Measurements from ENCODE around the gene SIGLEC7.

Gene SIGLEC7

GRCh38 chr19:51142119-51142518 lies at the start of gene SIGLEC7:
Gene SIGLEC7 (plus strand): TSS chr19:51142301. CDS start chr19:51142370, 69 bp downstream.
- in situ Hi-C loops (cut with MboI; ENCODE audit: low sequenced_read_pairs), result no loop called here

GRCh38 chr19:51093101-51093500 lies 49.0 kb upstream of the SIGLEC7 start:
- in situ Hi-C loops (cut with MboI; ENCODE audit: low sequenced_read_pairs), result no loop called here

GRCh38 chr19:51093510-51094345 lies 48.4 kb upstream of the SIGLEC7 start:
- in situ Hi-C loops (cut with MboI; ENCODE audit: low sequenced_read_pairs), result no loop called here

- in situ Hi-C loops (cut with MboI; ENCODE audit: low sequenced_read_pairs), result no loop called here
Observed at GRCh38 chr19:51094696-51095279, 47.3 kb upstream of the SIGLEC7 start.

- in situ Hi-C loops (cut with MboI; ENCODE audit: low sequenced_read_pairs), result no loop called here
Observed at GRCh38 chr19:51096473-51097165, 45.5 kb upstream of the SIGLEC7 start.

- in situ Hi-C loops (cut with MboI; ENCODE audit: low sequenced_read_pairs), result no loop called here
Observed at GRCh38 chr19:51097166-51097738, 44.8 kb upstream of the SIGLEC7 start.

- in situ Hi-C loops (cut with MboI; ENCODE audit: low sequenced_read_pairs), result no loop called here
Observed at GRCh38 chr19:51097796-51098195, 44.3 kb upstream of the SIGLEC7 start.

- in situ Hi-C loops (cut with MboI; ENCODE audit: low sequenced_read_pairs), result no loop called here
Observed at GRCh38 chr19:51098365-51099046, 43.6 kb upstream of the SIGLEC7 start.

- in situ Hi-C loops (cut with MboI; ENCODE audit: low sequenced_read_pairs), result no loop called here
Observed at GRCh38 chr19:51099047-51099382, 43.1 kb upstream of the SIGLEC7 start.

GRCh38 chr19:51100601-51101000 lies 41.5 kb upstream of the SIGLEC7 start:
- in situ Hi-C loops (cut with MboI; ENCODE audit: low sequenced_read_pairs), result no loop called here

GRCh38 chr19:51101171-51101865 lies 40.8 kb upstream of the SIGLEC7 start:
- in situ Hi-C loops (cut with MboI; ENCODE audit: low sequenced_read_pairs), result no loop called here

GRCh38 chr19:51102991-51103390 lies 39.1 kb upstream of the SIGLEC7 start:
- in situ Hi-C loops (cut with MboI; ENCODE audit: low sequenced_read_pairs), result no loop called here

GRCh38 chr19:51103926-51104341 lies 38.2 kb upstream of the SIGLEC7 start:
- in situ Hi-C loops (cut with MboI; ENCODE audit: low sequenced_read_pairs), result no loop called here

GRCh38 chr19:51107406-51108065 lies 34.6 kb upstream of the SIGLEC7 start:
- in situ Hi-C loops (cut with MboI; ENCODE audit: low sequenced_read_pairs), result no loop called here

- in situ Hi-C loops (cut with MboI; ENCODE audit: low sequenced_read_pairs), result no loop called here
Observed at GRCh38 chr19:51108066-51108804, 33.9 kb upstream of the SIGLEC7 start, which contains the start of gene CTU1. Gene CTU1 (minus strand): TSS chr19:51108409. CDS start chr19:51104569, 3,840 bp downstream.

- in situ Hi-C loops (cut with MboI; ENCODE audit: low sequenced_read_pairs), result no loop called here
Observed at GRCh38 chr19:51108805-51109146, 33.3 kb upstream of the SIGLEC7 start.

- in situ Hi-C loops (cut with MboI; ENCODE audit: low sequenced_read_pairs), result no loop called here
Observed at GRCh38 chr19:51110666-51110971, 31.5 kb upstream of the SIGLEC7 start.

- in situ Hi-C loops (cut with MboI; ENCODE audit: low sequenced_read_pairs), result no loop called here
Observed at GRCh38 chr19:51111606-51112005, 30.5 kb upstream of the SIGLEC7 start.

GRCh38 chr19:51114087-51114729 lies 27.9 kb upstream of the SIGLEC7 start:
- in situ Hi-C loops (cut with MboI; ENCODE audit: low sequenced_read_pairs), result no loop called here

Data from hTERT RPE-1 (cell line).